EH (cell line): ENCODE data around the gene SPCS1.

ENCODE experiments used
- DNase-seq: peaks from one replicate; pipeline ENCODE4 v3.0.0-alpha.2; 2015; ENCODE audit warnings: low read depth

SPCS1 gene

DNA sequence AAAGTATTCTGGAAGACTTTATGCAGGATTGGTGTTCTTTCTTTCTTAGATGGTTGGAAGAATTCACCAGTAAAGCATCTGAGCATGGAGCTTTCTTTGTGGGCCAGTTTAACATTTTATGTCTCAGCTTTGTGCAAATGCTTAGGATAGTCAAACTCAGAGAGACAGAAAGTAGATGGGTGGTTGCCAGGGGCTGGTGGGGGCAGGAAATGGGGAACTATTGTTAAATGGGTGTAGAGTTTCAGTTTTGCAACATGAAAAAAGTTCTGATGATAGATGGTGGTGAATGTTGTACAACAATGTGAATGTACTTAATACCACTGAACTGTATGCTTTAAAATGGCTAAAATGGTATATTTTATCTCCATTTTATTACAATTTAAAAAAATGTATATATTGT lies 24.8 kb downstream of the SPCS1 start:
- DNase-seq, result no peak

- DNase-seq, result no peak
These were observed 25.7 kb downstream of the SPCS1 start for GRCh38 chr3:52731590-52731989.

- no peak for DNase-seq
These were observed 27.5 kb downstream of the SPCS1 start for GRCh38 chr3:52733256-52733891.

GRCh38 chr3:52739730-52740129 lies 33.8 kb downstream of the SPCS1 start:
- no peak for DNase-seq

- peak; percentile 51 for DNase-seq
These were observed 36.6 kb downstream of the SPCS1 start for GRCh38 chr3:52742418-52743041.

- DNase-seq, result no peak
These were observed 37.2 kb downstream of the SPCS1 start for GRCh38 chr3:52743152-52743551.

GRCh38 chr3:52743721-52744120 lies 37.8 kb downstream of the SPCS1 start:
- DNase-seq, result no peak

DNA sequence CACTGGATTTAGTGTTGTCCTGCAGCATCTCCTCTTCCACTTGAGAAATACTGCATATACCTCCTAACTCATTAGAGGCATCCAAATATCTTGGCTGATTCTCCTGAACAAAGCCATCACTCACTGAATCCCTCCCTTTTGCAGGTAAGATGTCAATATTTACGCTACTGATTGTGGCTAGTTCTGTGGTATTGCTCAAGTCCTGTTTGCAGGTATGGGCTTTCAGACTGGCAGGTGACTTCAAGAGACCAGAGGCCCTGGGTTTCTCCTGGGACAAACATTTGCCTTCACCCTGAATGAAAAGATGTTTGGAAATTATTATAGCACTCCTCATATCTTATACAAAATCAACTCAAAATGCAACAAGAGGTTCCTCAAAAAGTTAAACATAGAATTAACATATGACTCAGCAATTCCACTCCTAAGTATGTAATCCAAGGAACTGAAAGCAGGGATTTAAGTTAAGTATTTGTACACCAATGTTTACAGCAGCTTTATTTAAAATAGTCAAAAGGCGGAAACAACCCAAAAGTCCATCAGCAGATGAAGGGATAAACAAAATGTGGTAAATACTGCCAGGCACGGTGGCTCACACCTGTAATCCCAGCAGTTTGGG lies 46.2 kb downstream of the SPCS1 start:
- DNase-seq, result no peak

- no peak for DNase-seq
These were observed 48.5 kb downstream of the SPCS1 start for GRCh38 chr3:52754373-52754772.

DNA sequence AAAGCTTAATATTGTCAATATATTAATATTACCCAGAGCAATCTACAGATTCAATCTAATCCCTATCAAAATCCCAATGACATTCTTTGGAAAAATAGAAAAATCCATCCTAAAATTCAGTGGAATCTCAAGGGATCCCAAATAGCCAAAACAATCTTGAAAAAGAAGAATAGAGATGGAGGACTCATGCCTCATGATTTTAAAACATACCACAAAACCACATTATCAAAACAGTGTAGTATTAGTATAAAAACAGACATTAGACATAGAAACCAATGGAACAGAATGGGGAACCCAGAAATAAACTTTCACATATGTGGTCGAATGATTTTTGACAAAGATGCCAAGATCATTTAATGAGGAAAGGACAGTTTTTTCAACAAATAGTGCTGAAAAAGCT lies 50.2 kb downstream of the SPCS1 start:
- peak; percentile 10 for DNase-seq
